Loucy (cell line): ENCODE results near the gene SYTL1.

Experiments used
- EZH2phosphoT487 ChIP-seq: fragments of 200-600 bp; IDR thresholded peaks from 2 replicates; pipeline ENCODE4 v1.6.1; 2018; ENCODE audit warnings: antibody characterized with exemption, mild to moderate bottlenecking, moderate library complexity, borderline replicate concordance
- TF ChIP-seq, protein P1 (sequence below): fragments of 200-600 bp; sonication (generic); conservative IDR thresholded peaks from 2 replicates; pipeline ENCODE4 v1.5.1; 2014; ENCODE audit warnings: mild to moderate bottlenecking, antibody characterized with exemption, low read length

- TF ChIP-seq, protein P1, sequence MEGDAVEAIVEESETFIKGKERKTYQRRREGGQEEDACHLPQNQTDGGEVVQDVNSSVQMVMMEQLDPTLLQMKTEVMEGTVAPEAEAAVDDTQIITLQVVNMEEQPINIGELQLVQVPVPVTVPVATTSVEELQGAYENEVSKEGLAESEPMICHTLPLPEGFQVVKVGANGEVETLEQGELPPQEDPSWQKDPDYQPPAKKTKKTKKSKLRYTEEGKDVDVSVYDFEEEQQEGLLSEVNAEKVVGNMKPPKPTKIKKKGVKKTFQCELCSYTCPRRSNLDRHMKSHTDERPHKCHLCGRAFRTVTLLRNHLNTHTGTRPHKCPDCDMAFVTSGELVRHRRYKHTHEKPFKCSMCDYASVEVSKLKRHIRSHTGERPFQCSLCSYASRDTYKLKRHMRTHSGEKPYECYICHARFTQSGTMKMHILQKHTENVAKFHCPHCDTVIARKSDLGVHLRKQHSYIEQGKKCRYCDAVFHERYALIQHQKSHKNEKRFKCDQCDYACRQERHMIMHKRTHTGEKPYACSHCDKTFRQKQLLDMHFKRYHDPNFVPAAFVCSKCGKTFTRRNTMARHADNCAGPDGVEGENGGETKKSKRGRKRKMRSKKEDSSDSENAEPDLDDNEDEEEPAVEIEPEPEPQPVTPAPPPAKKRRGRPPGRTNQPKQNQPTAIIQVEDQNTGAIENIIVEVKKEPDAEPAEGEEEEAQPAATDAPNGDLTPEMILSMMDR, result no peak
- no peak for TF ChIP-seq EZH2phosphoT487
These were observed 17.1 kb downstream of the SYTL1 start for GRCh38 chr1:27358928-27359313.
